HL-60 (cell line): ENCODE results near the gene ADGRL2.

Experiments
- DNase-seq, 2 experiments: peaks; one replicate each; pipeline ENCODE4 v3.0.0-alpha.2; 2010 to 2020; ENCODE audit warnings: low read depth in 1 of 2, low spot score in 1 of 2
- H3K27ac ChIP-seq: fragments of 250-450 bp; sonication (Bioruptor Pico); replicated peaks from 2 replicates; pipeline ENCODE4 v1.5.1; 2020; ENCODE audit warnings: mild to moderate bottlenecking, moderate library complexity
- H3K27me3 ChIP-seq: fragments of 250-450 bp; sonication (Bioruptor Pico); 2 replicates; pipeline ENCODE4 v1.5.1; 2021; ENCODE audit warnings: mild to moderate bottlenecking, moderate library complexity; ENCODE audit not compliant: insufficient read depth, poor library complexity, severe bottlenecking
- H3K4me3 ChIP-seq: replicated peaks from 2 replicates; pipeline ENCODE4 v1.5.1; 2011; ENCODE audit warnings: mild to moderate bottlenecking, control low read depth, low read length; ENCODE audit not compliant: insufficient read depth
- GABPA ChIP-seq: IDR thresholded peaks from 2 replicates; pipeline ENCODE4 v1.6.1; 2012; ENCODE audit warnings: low read depth
- POLR2AphosphoS5 ChIP-seq: IDR thresholded peaks from 2 replicates; pipeline ENCODE4 v1.6.1; 2012; ENCODE audit warnings: low read depth
- SPI1 ChIP-seq: IDR thresholded peaks from 2 replicates; pipeline ENCODE4 v1.6.1; 2012; ENCODE audit warnings: low read depth, mild to moderate bottlenecking, borderline replicate concordance
- TF ChIP-seq, protein P1 (sequence below): IDR thresholded peaks from one replicate; pipeline ENCODE4 v1.5.1; 2011; ENCODE audit warnings: low read length, control low read depth, inconsistent platforms; ENCODE audit not compliant: insufficient read depth
- TF ChIP-seq, protein P2 (sequence below): IDR thresholded peaks from 2 replicates; pipeline ENCODE4 v1.6.1; 2012; ENCODE audit warnings: low read depth; ENCODE audit not compliant: insufficient replicate concordance

Gene ADGRL2

DNA sequence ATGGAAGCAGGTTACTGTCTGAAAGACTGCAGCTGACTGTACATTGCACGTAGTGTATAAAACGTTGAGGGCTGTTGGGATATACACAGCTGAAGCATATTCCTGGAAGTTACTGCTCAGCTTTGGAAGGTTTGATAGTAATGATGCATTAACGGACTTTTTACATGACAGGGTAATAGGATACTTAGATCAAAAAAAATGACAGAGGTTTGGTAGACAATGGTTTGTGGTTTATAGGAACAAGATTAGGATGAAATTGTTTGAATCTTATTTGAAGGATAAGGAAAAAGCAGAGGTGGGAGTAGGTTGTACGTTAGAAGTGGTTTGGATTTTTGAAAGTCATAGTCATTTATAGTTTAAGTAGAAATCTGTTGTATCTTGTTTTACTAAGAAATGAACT, 33.0 kb downstream of the ADGRL2 start:
- DNase-seq = no peak
- H3K4me3 ChIP-seq = no peak overlapping the region
- H3K27me3 ChIP-seq = no peaks in the 10 kb centered on the region
- TF ChIP-seq, protein P1, sequence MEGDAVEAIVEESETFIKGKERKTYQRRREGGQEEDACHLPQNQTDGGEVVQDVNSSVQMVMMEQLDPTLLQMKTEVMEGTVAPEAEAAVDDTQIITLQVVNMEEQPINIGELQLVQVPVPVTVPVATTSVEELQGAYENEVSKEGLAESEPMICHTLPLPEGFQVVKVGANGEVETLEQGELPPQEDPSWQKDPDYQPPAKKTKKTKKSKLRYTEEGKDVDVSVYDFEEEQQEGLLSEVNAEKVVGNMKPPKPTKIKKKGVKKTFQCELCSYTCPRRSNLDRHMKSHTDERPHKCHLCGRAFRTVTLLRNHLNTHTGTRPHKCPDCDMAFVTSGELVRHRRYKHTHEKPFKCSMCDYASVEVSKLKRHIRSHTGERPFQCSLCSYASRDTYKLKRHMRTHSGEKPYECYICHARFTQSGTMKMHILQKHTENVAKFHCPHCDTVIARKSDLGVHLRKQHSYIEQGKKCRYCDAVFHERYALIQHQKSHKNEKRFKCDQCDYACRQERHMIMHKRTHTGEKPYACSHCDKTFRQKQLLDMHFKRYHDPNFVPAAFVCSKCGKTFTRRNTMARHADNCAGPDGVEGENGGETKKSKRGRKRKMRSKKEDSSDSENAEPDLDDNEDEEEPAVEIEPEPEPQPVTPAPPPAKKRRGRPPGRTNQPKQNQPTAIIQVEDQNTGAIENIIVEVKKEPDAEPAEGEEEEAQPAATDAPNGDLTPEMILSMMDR = no peak
- no peak for TF ChIP-seq SPI1
- TF ChIP-seq POLR2AphosphoS5 = no peak
- TF ChIP-seq GABPA = no peak
- TF ChIP-seq, protein P2, sequence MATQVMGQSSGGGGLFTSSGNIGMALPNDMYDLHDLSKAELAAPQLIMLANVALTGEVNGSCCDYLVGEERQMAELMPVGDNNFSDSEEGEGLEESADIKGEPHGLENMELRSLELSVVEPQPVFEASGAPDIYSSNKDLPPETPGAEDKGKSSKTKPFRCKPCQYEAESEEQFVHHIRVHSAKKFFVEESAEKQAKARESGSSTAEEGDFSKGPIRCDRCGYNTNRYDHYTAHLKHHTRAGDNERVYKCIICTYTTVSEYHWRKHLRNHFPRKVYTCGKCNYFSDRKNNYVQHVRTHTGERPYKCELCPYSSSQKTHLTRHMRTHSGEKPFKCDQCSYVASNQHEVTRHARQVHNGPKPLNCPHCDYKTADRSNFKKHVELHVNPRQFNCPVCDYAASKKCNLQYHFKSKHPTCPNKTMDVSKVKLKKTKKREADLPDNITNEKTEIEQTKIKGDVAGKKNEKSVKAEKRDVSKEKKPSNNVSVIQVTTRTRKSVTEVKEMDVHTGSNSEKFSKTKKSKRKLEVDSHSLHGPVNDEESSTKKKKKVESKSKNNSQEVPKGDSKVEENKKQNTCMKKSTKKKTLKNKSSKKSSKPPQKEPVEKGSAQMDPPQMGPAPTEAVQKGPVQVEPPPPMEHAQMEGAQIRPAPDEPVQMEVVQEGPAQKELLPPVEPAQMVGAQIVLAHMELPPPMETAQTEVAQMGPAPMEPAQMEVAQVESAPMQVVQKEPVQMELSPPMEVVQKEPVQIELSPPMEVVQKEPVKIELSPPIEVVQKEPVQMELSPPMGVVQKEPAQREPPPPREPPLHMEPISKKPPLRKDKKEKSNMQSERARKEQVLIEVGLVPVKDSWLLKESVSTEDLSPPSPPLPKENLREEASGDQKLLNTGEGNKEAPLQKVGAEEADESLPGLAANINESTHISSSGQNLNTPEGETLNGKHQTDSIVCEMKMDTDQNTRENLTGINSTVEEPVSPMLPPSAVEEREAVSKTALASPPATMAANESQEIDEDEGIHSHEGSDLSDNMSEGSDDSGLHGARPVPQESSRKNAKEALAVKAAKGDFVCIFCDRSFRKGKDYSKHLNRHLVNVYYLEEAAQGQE = no peak
- H3K27ac ChIP-seq = no peak overlapping the region

DNA sequence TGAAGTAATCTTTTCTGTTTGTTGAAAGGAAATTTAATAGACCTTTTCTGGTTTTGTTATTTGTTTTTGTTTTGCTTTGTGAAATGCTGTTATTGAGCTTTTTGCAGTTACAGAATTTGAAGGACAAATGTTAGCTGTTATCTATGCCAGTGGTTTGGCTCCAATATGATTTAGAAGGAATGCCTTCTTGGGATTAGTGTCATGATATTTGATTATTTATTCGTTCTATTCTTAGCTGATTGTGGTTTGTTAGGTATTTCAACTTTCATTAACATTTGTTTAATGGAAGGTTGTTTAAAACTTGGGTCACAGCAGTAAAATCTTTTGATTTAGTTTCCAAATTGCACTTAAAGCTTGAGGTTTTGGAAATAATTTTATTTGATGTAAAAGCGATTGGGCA, 33.5 kb downstream of the ADGRL2 start:
- Histone ChIP-seq H3K27me3 (no peaks in the 10 kb centered on the region), H3K27ac (no peak overlapping the region), H3K4me3 (no peak overlapping the region)
- no peak for DNase-seq
- TF ChIP-seq POLR2AphosphoS5 (no peak), GABPA (no peak), SPI1 (no peak)
- TF ChIP-seq, protein P2 = no peak
- TF ChIP-seq, protein P1 = no peak

DNA sequence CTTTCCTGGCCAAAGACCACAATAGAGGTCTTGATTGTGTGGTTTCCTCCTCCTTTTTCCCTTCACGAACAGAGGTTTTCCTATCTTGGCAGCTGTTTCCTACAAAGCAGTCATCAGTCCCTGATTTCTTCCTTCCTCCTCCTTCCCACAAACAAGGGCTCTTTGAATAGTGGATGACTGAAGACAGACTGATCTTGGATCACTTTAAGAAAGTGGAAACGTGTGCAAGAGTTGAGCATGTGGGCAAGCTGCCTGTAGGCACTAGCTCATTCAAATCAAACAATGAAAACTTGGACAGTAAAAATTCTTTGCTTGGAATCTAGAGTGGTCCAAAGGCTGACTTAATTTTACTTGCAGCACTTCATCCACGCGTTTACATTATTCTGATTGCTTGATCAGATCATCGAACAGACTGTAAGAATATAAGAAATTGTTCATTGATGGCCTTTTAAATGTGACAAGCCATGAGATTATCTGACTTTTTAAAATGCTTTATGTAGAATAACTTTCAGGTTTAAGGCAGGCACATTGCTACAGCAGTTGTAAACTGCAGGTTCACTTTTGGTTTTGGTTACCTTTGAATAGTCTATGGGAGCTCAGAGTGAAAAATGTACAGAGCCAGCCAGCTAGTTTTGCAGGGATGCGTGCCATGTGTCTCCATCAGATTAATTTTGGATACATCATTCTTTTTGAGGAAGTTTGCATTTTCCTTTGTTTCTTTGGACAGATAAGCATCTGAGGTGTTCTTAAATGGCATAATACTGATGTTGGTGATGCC, 34.4 kb downstream of the ADGRL2 start:
- Histone ChIP-seq H3K27ac (no peak overlapping the region), H3K27me3 (no peaks in the 10 kb centered on the region), H3K4me3 (no peak overlapping the region)
- TF ChIP-seq POLR2AphosphoS5 = no peak
- no peak for DNase-seq

DNA sequence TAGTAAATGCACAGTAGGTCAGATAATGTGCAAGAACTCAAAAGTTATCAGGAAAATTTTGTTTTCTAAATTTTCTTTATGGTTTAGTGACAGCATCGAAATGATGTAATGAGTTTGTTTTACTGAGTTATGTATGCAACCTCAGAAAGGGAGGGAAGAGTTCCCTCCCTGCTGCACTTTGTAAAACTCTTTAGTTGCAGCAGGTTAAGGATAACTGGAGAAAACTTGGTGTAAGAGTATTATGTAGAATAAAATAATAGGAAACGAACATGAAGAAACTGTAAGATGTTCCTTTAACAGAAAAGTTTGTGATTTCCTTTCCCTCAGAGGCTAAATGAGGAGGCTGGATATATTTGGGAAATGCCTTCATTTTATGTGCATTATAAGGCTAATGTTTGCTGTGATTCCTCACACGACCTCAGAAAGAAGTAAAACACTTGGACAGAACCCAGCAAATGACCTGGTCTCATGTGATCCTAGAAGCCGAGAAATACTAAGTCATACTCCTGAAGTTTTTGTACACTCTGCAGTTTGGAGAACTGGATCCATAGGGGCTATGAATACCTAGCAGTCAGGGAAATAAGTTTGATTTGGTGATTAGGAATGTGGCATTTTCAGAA, 35.4 kb downstream of the ADGRL2 start:
- no peak for DNase-seq
- TF ChIP-seq SPI1 = no peak
- TF ChIP-seq, protein P2 = no peak
- TF ChIP-seq, protein P1 = no peak
- no peak for TF ChIP-seq GABPA
- no peak for TF ChIP-seq POLR2AphosphoS5
- no peaks in the 10 kb centered on the region for H3K27me3 ChIP-seq
- no peak overlapping the region for H3K27ac ChIP-seq
- H3K4me3 ChIP-seq = no peak overlapping the region
